ENCODE data around the gene MLIP.

- TF ChIP-seq CTCF (IDR thresholded peaks at IDR 0.05), result no peak
- no peak for TF ChIP-seq POLR2A (IDR thresholded peaks at IDR 0.05)
These were observed 141.7 kb downstream of the MLIP start for GRCh38 chr6:54252916-54253315.

Measured in breast epithelium (tissue), 3 donors.